H1 (cell line): ENCODE measurements around the gene INSM2. TPM values are rescaled to one million over a fixed set of nuclear protein-coding genes. Genes with fewer than 3 reads are reported as not detected.

Experiments
- CTCF ChIA-PET: fragments of 300-600 bp; sonication (Branson Sonifier 250); formaldehyde crosslinking; loops from one replicate; lab custom pipeline; 2021; ENCODE audit not compliant: partially characterized antibody; lab: Charles Lee
- POLR2A ChIA-PET: fragments of 300-600 bp; sonication (Branson Sonifier 250); formaldehyde crosslinking; loops from one replicate; lab custom pipeline; 2021; ENCODE audit warnings: inconsistent platforms; ENCODE audit not compliant: partially characterized antibody; lab: Charles Lee
- DNase-seq, 2 experiments: peaks; one replicate each; pipeline versions ENCODE4 v3.0.0 to v3.0.0-alpha.2; 2010 to 2022; ENCODE audit warnings: low spot score in 2 of 2, low read depth in 1 of 2, mixed read lengths in 1 of 2
- FAIRE-seq: peaks from 2 replicates; lab custom pipeline; 2011; peaks lifted over from hg19 to GRCh38; lab: Jason Lieb, UNC
- H2AFZ ChIP-seq: 2 replicates; pipeline ENCODE4 v1.8.1; 2012; ENCODE audit warnings: low read length, inconsistent platforms
- H2AK5ac ChIP-seq: 2 replicates; pipeline ENCODE4 v1.6.1; 2013; ENCODE audit warnings: low read depth, low read length
- H2BK120ac ChIP-seq: replicated peaks from 2 replicates; pipeline ENCODE3; 2013; ENCODE audit warnings: low read depth, low read length, inconsistent platforms
- H2BK12ac ChIP-seq: 2 replicates; pipeline ENCODE4 v1.6.1; 2013; ENCODE audit warnings: low read depth, low read length
- H2BK15ac ChIP-seq: 2 replicates; pipeline ENCODE4 v1.6.1; 2013; ENCODE audit warnings: low read length
- H2BK20ac ChIP-seq: 2 replicates; pipeline ENCODE4 v1.6.1; 2013; ENCODE audit warnings: low read length
- H2BK5ac ChIP-seq: 2 replicates; pipeline ENCODE4 v1.6.1; 2013; ENCODE audit warnings: low read depth, low read length
- H3K14ac ChIP-seq: 2 replicates; pipeline ENCODE4 v1.6.1; 2013; ENCODE audit warnings: inconsistent platforms; ENCODE audit not compliant: insufficient read length
- H3K18ac ChIP-seq: 2 replicates; pipeline ENCODE4 v1.6.1; 2013; ENCODE audit warnings: low read length; ENCODE audit errors: extremely low read depth
- H3K23ac ChIP-seq: 2 replicates; pipeline ENCODE4 v1.6.1; 2013; ENCODE audit warnings: inconsistent platforms; ENCODE audit not compliant: insufficient read length
- H3K23me2 ChIP-seq: 2 replicates; pipeline ENCODE4 v1.6.1; 2013; ENCODE audit warnings: low read depth, low read length
- H3K27ac ChIP-seq: 2 replicates; pipeline ENCODE4 v1.6.1; 2011; ENCODE audit warnings: low read depth, low read length, inconsistent platforms
- H3K27me3 ChIP-seq, 4 experiments: replicated peaks in 1 of 4; 1 replicate in 1 of 4; 2 replicates in 3 of 4; pipeline versions ENCODE4 v1.6.1 to v1.8.1; 2011 to 2013; ENCODE audit warnings: low read length in 3 of 4, mild to moderate bottlenecking in 3 of 4, inconsistent platforms in 2 of 4, mixed read lengths in 2 of 4, moderate library complexity in 1 of 4; ENCODE audit not compliant: control insufficient read depth in 3 of 4, insufficient read depth in 3 of 4; ENCODE audit errors: extremely low read depth in 1 of 4
- H3K36me3 ChIP-seq, 4 experiments: 2 replicates each; pipeline versions ENCODE4 v1.6.1 to v1.8.1; 2011 to 2013; ENCODE audit warnings: mild to moderate bottlenecking in 4 of 4, low read length in 3 of 4, moderate library complexity in 2 of 4, control low read depth in 1 of 4, inconsistent platforms in 1 of 4; ENCODE audit not compliant: insufficient read depth in 4 of 4, control insufficient read depth in 2 of 4
- H3K4ac ChIP-seq: replicated peaks from 2 replicates; pipeline ENCODE3; 2013; ENCODE audit warnings: low read length, low read depth, mixed read lengths, inconsistent platforms; ENCODE audit not compliant: insufficient read length
- H3K4me1 ChIP-seq, 4 experiments: replicated peaks in 1 of 4; 1 replicate in 1 of 4; 2 replicates in 3 of 4; pipeline versions ENCODE4 v1.6.1 to v1.8.1; 2011 to 2013; ENCODE audit warnings: low read length in 3 of 4, inconsistent platforms in 2 of 4, mixed read lengths in 1 of 4; ENCODE audit not compliant: insufficient read depth in 4 of 4, control insufficient read depth in 3 of 4
- H3K4me2 ChIP-seq, 2 experiments: 2 replicates each; pipeline versions ENCODE4 v1.6.1 to v1.8.1; 2011 to 2013; ENCODE audit warnings: low read depth in 2 of 2, low read length in 2 of 2, control low read depth in 1 of 2, inconsistent platforms in 1 of 2, mild to moderate bottlenecking in 1 of 2; ENCODE audit not compliant: insufficient read depth in 1 of 2
- H3K4me3 ChIP-seq, 4 experiments: fragments of 200-600, 300-600 bp in 1 of 4; sonication (generic), shearing (Covaris generic), sonication (Bioruptor Twin) in 1 of 4; 2 replicates each; pipeline versions ENCODE4 v1.5.1 to v1.8.1; 2011 to 2016; ENCODE audit warnings: low read length in 4 of 4, low read depth in 3 of 4, control low read depth in 2 of 4, inconsistent platforms in 2 of 4, mild to moderate bottlenecking in 2 of 4, mixed read lengths in 1 of 4, moderate library complexity in 1 of 4; ENCODE audit not compliant: insufficient read depth in 2 of 4; ENCODE audit errors: extremely low read depth in 1 of 4
- H3K56ac ChIP-seq: replicated peaks from 2 replicates; pipeline ENCODE3; 2013; ENCODE audit warnings: low read depth, mild to moderate bottlenecking, mixed read lengths, low read length, inconsistent platforms; ENCODE audit not compliant: insufficient read length
- H3K79me1 ChIP-seq: 2 replicates; pipeline ENCODE4 v1.6.1; 2013; ENCODE audit warnings: low read depth, low read length, control low read depth
- H3K79me2 ChIP-seq, 2 experiments: 2 replicates each; pipeline versions ENCODE4 v1.6.1 to v1.8.1; 2012 to 2013; ENCODE audit warnings: low read length in 2 of 2, mild to moderate bottlenecking in 2 of 2, inconsistent platforms in 1 of 2; ENCODE audit not compliant: insufficient read depth in 2 of 2, control insufficient read depth in 1 of 2
- H3K9ac ChIP-seq, 4 experiments: replicated peaks in 1 of 4; 1 replicate in 1 of 4; 2 replicates in 3 of 4; pipeline versions ENCODE4 v1.6.1 to v1.8.1; 2011 to 2013; ENCODE audit warnings: low read depth in 3 of 4, low read length in 3 of 4, control low read depth in 2 of 4, mild to moderate bottlenecking in 2 of 4, moderate library complexity in 2 of 4, inconsistent platforms in 1 of 4; ENCODE audit errors: extremely low read depth in 1 of 4
- H3K9me3 ChIP-seq, 2 experiments: 2 replicates each; pipeline versions ENCODE4 v1.6.1 to v1.8.1; 2012 to 2013; ENCODE audit warnings: mild to moderate bottlenecking in 2 of 2, moderate library complexity in 2 of 2, control low read depth in 1 of 2, inconsistent platforms in 1 of 2, low read depth in 1 of 2, low read length in 1 of 2, mixed read lengths in 1 of 2; ENCODE audit not compliant: insufficient read depth in 2 of 2
- H4K20me1 ChIP-seq, 2 experiments: replicated peaks in 1 of 2; 2 replicates each; pipeline versions ENCODE3 to v1.8.1; 2011 to 2013; ENCODE audit warnings: inconsistent platforms in 2 of 2, low read length in 2 of 2, mild to moderate bottlenecking in 1 of 2; ENCODE audit not compliant: insufficient read depth in 2 of 2, control insufficient read depth in 1 of 2
- H4K5ac ChIP-seq: 2 replicates; pipeline ENCODE4 v1.6.1; 2013; ENCODE audit warnings: low read length, low read depth, mixed read lengths, inconsistent platforms; ENCODE audit not compliant: insufficient read length
- H4K8ac ChIP-seq: 2 replicates; pipeline ENCODE4 v1.8.0; 2013; ENCODE audit warnings: mild to moderate bottlenecking, moderate library complexity, low read length, inconsistent platforms; ENCODE audit not compliant: insufficient read depth; ENCODE audit errors: extremely low read depth
- H4K91ac ChIP-seq: replicated peaks from 2 replicates; pipeline ENCODE3; 2013; ENCODE audit warnings: low read length, mixed read lengths, inconsistent platforms; ENCODE audit not compliant: insufficient read length
- BCL11A ChIP-seq, 2 experiments: IDR thresholded peaks; one replicate each; pipeline ENCODE4 v1.6.1; 2011; ENCODE audit warnings: low read depth in 2 of 2, low read length in 2 of 2, mild to moderate bottlenecking in 2 of 2
- CBX8 ChIP-seq: fragments of 300-800, 300-1000 bp; sonication (generic); IDR thresholded peaks from 2 replicates; pipeline ENCODE4 v1.7.1; 2016; ENCODE audit warnings: low read depth, low read length, borderline replicate concordance
- CREB1 ChIP-seq: IDR thresholded peaks from 2 replicates; pipeline ENCODE4 v1.6.1; 2012; ENCODE audit warnings: inconsistent platforms
- HDAC6 ChIP-seq: IDR thresholded peaks from one replicate; pipeline ENCODE4 v1.7.1; 2012; ENCODE audit warnings: low read depth, mild to moderate bottlenecking, inconsistent platforms, low read length, moderate library complexity
- POU5F1 ChIP-seq: IDR thresholded peaks from 2 replicates; pipeline ENCODE4 v1.6.1; 2011; ENCODE audit warnings: low read depth, mild to moderate bottlenecking, low read length, moderate library complexity
- RXRA ChIP-seq: IDR thresholded peaks from 2 replicates; pipeline ENCODE4 v1.6.1; 2011; ENCODE audit warnings: low read depth, mild to moderate bottlenecking, low read length, moderate library complexity; ENCODE audit not compliant: insufficient read depth
- TCF12 ChIP-seq: IDR thresholded peaks from 2 replicates; pipeline ENCODE4 v1.6.1; 2011; ENCODE audit warnings: low read depth, mild to moderate bottlenecking, low read length
- WGBS, 2 experiments: shearing (Covaris generic) in 1 of 2; methylation state at CpG; one replicate each; pipeline versions ENCODE4 v1.1.6 to v1.1.7; 2013 to 2015; ENCODE audit warnings: low lambda C conversion rate in 2 of 2, mixed read lengths in 2 of 2, inconsistent platforms in 1 of 2, low coverage in 1 of 2, missing lambda C conversion rate in 1 of 2; ENCODE audit not compliant: insufficient replicate concordance in 2 of 2, insufficient coverage in 1 of 2, insufficient read length in 1 of 2; ENCODE audit errors: extremely low coverage in 1 of 2, missing lambda C conversion rate in 1 of 2; 5-methylcytosine and 5-hydroxymethylcytosine counted together
- polyA plus RNA-seq, 7 experiments: library from polyadenylated mRNA; depleted of rRNA in 3 of 7; stranded (reverse) in 5 of 7; unstranded in 2 of 7; fragments of >200 nt in 5 of 7; fragments of 200-250 nt in 2 of 7; gene quantifications; 1 replicate in 5 of 7; 2 replicates in 1 of 7; 4 replicates in 1 of 7; pipeline versions ENCODE4 v1.2.1 to v1.2.3, GENCODE V29; 2011 to 2013; ENCODE audit warnings: missing spikeins in 2 of 7, mixed read lengths in 2 of 7
- total RNA-seq: library from RNA; stranded (reverse); fragmentation: NEBNext Ultra II Directional; extraction: Animal tissue kit (Norgen Biotek cat#: 25700); gene quantifications from 2 replicates; pipeline ENCODE4 v1.2.1, GENCODE V29; 2021

INSM2 gene
- total and polyA plus RNA-seq, 2 of the 8 experiments (the other 6 are each of a cell fraction or from before 2014, with no cell fraction given): not detected

DNA sequence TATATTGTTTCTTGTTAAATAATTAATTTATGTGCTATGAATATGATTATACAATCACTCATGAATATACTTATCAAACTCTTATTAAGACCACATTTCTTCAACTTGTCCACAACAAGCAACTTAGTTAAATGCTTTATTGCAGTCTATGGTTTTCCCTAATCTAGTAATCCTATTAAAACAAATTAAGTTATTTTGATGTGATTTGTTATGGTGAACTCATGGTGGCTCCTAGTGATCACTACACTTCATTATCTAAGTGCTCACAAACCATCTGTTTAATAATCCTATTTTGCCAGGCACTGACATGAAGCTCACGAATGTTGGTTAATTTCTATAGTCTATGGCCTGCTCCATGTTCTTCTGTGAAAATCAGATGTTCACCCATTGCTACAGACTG is 42.9 kb downstream of the INSM2 start:
- Histone ChIP-seq H3K14ac (no peak overlapping the region), H3K4me2 (no peak overlapping the region), H3K79me2 (no peaks in the 10 kb centered on the region), H3K36me3 (no peaks in the 10 kb centered on the region), H4K20me1 (no peaks in the 10 kb centered on the region), H2BK12ac (no peak overlapping the region), H2AK5ac (no peak overlapping the region), H3K23me2 (no peaks in the 10 kb centered on the region), H2AFZ (no peak overlapping the region), H4K8ac (no peak overlapping the region), H3K27me3 (no peaks in the 10 kb centered on the region), H2BK15ac (no peak overlapping the region), H4K91ac (no peak overlapping the region), H3K27ac (no peak overlapping the region), H4K5ac (no peak overlapping the region), H3K4me3 (no peak overlapping the region), H3K4ac (no peak overlapping the region), H3K79me1 (no peaks in the 10 kb centered on the region), H2BK20ac (no peak overlapping the region), H3K18ac (no peak overlapping the region), H3K9me3 (no peaks in the 10 kb centered on the region), H3K23ac (no peak overlapping the region), H3K9ac (no peak overlapping the region), H2BK120ac (no peak overlapping the region), H3K56ac (no peak overlapping the region), H2BK5ac (no peak overlapping the region), H3K4me1 (no peaks in the 10 kb centered on the region)
- POLR2A ChIA-PET: no interaction called here
- no peak for TF ChIP-seq RXRA
- no peak for TF ChIP-seq TCF12
- TF ChIP-seq CREB1: no peak
- TF ChIP-seq HDAC6: no peak
- no peak for TF ChIP-seq BCL11A (IDR thresholded peaks at IDR 0.05; ENCODE audit: low read depth in 2 of 2, low read length in 2 of 2)
- no peak for TF ChIP-seq POU5F1
- no peak for TF ChIP-seq CBX8
- DNase-seq: no peak
- CTCF ChIA-PET: no interaction called here
- WGBS, 2 experiments: 81% methylated on average over 1 of the region's 1 CpG; no CpG with 5 or more reads in 1 of the 2 experiments
- no peak for FAIRE-seq
